Measurements from ENCODE around the gene ICAM4.

ICAM4 gene

DNA sequence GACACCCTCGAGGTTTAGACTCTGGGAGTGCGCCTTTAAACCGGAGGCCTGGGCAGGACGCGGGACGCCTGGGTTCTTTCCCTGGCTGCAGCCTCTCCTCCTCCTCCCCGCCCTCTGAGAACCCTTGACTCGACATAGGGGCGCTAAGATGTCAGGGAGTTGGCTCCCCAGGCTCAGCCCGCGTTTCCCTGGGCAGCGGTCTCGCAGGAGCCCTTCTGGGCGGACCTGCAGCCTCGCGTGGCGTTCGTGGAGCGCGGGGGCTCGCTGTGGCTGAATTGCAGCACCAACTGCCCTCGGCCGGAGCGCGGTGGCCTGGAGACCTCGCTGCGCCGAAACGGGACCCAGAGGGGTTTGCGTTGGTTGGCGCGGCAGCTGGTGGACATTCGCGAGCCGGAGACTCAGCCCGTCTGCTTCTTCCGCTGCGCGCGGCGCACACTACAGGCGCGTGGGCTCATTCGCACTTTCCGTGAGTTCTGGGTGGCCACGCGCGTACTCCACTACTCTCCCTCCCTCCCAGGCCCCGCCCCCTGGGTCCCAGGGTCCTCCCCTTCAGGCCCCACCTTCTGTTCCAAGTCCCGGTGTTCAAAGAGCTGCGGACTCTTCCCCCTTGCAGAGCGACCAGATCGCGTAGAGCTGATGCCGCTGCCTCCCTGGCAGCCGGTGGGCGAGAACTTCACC is 4.3 kb downstream of the ICAM4 start:
- no peaks in the 10 kb centered on the region for H3K27me3 ChIP-seq (ENCODE audit: low read depth)
- H3K4me3 ChIP-seq: peak overlapping the region; percentile 51
- H3K36me3 ChIP-seq (replicated peaks): peaks cover 10% of the 10 kb centered on the region
- peak; percentile 55 to 89 for DNase-seq (ENCODE audit: low spot score in 2 of 2)
- in situ Hi-C loops (cut with MboI; ENCODE audit: low sequenced_read_pairs): no loop called here
- H3K4me1 ChIP-seq: peaks cover 14% of the 10 kb centered on the region
- H3K9me3 ChIP-seq: no peaks in the 10 kb centered on the region

DNA sequence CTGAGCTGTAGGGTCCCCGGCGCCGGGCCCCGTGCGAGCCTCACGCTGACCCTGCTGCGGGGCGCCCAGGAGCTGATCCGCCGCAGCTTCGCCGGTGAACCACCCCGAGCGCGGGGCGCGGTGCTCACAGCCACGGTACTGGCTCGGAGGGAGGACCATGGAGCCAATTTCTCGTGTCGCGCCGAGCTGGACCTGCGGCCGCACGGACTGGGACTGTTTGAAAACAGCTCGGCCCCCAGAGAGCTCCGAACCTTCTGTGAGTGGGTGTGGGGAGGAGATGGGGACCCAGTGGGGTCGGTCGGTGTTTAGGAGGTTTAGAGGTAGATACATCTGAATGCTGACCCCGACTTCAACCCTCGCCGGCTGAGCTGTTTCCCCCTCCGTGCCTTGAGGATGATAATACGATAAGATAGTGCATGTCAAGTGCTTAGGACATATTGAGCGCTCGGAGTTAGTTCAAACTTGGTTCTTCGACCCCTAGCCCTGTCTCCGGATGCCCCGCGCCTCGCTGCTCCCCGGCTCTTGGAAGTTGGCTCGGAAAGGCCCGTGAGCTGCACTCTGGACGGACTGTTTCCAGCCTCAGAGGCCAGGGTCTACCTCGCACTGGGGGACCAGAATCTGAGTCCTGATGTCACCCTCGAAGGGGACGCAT is 4.9 kb downstream of the ICAM4 start:
- DNase-seq (ENCODE audit: low spot score in 2 of 2): no peak
- H3K36me3 ChIP-seq (replicated peaks): peaks cover 10% of the 10 kb centered on the region

DNA sequence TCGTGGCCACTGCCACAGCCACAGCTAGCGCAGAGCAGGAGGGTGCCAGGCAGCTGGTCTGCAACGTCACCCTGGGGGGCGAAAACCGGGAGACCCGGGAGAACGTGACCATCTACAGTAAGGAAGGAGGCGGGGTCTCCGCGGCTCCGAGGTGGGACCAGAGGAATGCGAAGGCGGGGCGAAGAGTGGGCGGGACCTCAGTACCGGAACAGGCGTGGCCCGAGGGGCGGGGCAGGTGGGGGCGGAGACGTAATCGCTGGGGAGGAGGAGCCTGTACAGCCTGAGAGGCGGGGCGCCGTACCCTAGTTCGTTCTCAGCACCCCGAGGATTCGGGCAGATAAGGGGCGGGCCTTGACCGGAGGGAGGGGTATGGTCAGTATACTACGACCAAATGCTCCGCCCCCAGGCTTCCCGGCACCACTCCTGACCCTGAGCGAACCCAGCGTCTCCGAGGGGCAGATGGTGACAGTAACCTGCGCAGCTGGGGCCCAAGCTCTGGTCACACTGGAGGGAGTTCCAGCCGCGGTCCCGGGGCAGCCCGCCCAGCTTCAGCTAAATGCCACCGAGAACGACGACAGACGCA is 5.5 kb downstream of the ICAM4 start:
- Histone ChIP-seq H3K4me3 (peak overlapping the region; percentile 51), H3K27me3 (ENCODE audit: low read depth) (no peaks in the 10 kb centered on the region), H3K9me3 (no peaks in the 10 kb centered on the region), H3K4me1 (peaks cover 14% of the 10 kb centered on the region), H3K36me3 (replicated peaks) (peaks cover 10% of the 10 kb centered on the region)
- DNase-seq (ENCODE audit: low spot score in 2 of 2): peak; percentile 64 to 95
- in situ Hi-C loops (cut with MboI; ENCODE audit: low sequenced_read_pairs): no loop called here

More for the DNA sequence above, 4.9 kb downstream of the ICAM4 start:
- Histone ChIP-seq H3K27me3 (ENCODE audit: low read depth) (no peaks in the 10 kb centered on the region), H3K4me3 (peak overlapping the region; percentile 51), H3K9me3 (no peaks in the 10 kb centered on the region), H3K4me1 (peaks cover 14% of the 10 kb centered on the region)
- in situ Hi-C loops (cut with MboI; ENCODE audit: low sequenced_read_pairs): no loop called here

DNA sequence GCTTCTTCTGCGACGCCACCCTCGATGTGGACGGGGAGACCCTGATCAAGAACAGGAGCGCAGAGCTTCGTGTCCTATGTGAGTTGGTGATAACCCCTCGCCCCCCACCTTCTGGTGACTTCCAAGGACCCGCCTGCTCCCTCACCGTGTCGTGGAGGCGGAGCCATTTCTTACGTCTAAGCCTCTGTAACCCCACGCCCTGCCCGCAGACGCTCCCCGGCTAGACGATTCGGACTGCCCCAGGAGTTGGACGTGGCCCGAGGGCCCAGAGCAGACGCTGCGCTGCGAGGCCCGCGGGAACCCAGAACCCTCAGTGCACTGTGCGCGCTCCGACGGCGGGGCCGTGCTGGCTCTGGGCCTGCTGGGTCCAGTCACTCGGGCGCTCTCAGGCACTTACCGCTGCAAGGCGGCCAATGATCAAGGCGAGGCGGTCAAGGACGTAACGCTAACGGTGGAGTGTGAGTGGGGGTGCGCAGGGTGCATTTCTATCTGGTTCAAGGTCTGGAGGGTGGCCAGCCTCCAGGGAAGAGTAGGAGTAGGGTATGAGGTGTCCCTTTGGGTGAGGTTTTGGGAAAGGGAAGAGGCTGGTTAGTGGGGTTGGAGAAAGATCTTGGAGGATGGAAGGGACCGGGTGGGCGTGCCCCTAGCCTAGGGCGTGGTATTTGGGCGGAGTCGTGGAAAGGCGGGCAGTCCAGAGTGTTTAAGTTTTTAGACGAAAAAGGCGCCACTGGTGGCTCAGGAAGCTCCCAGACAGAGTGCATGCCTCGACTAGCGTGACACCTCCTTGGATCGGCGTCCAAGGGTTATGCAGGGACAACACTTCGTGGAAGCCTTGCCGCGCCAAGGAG is 6.3 kb downstream of the ICAM4 start:
- Histone ChIP-seq H3K9me3 (no peaks in the 10 kb centered on the region), H3K36me3 (replicated peaks) (peaks cover 10% of the 10 kb centered on the region), H3K4me3 (peak overlapping the region; percentile 51), H3K27me3 (ENCODE audit: low read depth) (no peaks in the 10 kb centered on the region), H3K4me1 (peaks cover 14% of the 10 kb centered on the region)
- in situ Hi-C loops (cut with MboI; ENCODE audit: low sequenced_read_pairs): no loop called here
- DNase-seq (ENCODE audit: low spot score in 2 of 2): no peak

DNA sequence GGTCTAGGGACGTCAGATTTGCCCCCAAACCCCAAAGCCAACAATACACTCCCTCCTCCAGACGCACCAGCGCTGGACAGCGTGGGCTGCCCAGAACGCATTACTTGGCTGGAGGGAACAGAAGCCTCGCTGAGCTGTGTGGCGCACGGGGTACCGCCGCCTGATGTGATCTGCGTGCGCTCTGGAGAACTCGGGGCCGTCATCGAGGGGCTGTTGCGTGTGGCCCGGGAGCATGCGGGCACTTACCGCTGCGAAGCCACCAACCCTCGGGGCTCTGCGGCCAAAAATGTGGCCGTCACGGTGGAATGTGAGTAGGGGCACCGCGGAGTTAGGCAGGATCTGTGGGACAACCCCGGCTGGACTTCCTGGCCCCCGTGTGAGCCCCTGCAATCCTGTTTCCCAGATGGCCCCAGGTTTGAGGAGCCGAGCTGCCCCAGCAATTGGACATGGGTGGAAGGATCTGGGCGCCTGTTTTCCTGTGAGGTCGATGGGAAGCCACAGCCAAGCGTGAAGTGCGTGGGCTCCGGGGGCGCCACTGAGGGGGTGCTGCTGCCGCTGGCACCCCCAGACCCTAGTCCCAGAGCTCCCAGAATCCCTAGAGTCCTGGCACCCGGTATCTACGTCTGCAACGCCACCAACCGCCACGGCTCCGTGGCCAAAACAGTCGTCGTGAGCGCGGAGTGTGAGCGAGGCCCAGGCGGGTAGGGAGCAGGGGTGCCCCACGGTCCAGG is 7.0 kb downstream of the ICAM4 start:
- in situ Hi-C loops (cut with MboI; ENCODE audit: low sequenced_read_pairs): no loop called here
- Histone ChIP-seq H3K4me1 (peaks cover 11% of the 10 kb centered on the region), H3K27me3 (ENCODE audit: low read depth) (no peaks in the 10 kb centered on the region), H3K4me3 (no peak overlapping the region), H3K9me3 (no peaks in the 10 kb centered on the region), H3K36me3 (replicated peaks) (peaks cover 10% of the 10 kb centered on the region)
- DNase-seq (ENCODE audit: low spot score in 2 of 2): no peak

DNA sequence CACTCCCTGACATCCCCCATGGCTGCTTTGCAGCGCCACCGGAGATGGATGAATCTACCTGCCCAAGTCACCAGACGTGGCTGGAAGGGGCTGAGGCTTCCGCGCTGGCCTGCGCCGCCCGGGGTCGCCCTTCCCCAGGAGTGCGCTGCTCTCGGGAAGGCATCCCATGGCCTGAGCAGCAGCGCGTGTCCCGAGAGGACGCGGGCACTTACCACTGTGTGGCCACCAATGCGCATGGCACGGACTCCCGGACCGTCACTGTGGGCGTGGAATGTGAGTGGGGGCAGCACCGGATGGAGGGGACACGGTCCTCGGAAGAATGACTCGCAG is 7.6 kb downstream of the ICAM4 start:
- in situ Hi-C loops (cut with MboI; ENCODE audit: low sequenced_read_pairs): no loop called here
- Histone ChIP-seq H3K4me1 (peaks cover 8% of the 10 kb centered on the region), H3K36me3 (replicated peaks) (peaks cover 10% of the 10 kb centered on the region), H3K9me3 (no peaks in the 10 kb centered on the region), H3K4me3 (no peak overlapping the region), H3K27me3 (ENCODE audit: low read depth) (no peaks in the 10 kb centered on the region)
- DNase-seq (ENCODE audit: low spot score in 2 of 2): no peak

DNA sequence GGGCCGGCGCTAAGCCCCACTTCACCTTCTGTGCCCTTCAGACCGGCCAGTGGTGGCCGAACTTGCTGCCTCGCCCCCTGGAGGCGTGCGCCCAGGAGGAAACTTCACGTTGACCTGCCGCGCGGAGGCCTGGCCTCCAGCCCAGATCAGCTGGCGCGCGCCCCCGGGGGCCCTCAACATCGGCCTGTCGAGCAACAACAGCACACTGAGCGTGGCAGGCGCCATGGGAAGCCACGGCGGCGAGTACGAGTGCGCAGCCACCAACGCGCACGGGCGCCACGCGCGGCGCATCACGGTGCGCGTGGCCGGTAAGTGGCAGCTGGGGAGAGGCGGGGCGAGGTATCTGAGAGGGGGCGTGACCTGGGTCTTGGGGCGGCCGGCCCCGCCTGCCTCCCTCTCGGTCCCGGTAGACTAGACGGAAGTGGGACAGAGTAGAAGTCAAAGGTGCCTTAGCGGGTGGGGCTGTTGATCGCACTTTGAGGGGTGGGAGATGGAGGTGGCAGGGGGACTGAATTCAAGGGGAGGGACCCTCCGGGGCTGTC is 8.6 kb downstream of the ICAM4 start:
- Histone ChIP-seq H3K27me3 (ENCODE audit: low read depth) (no peaks in the 10 kb centered on the region), H3K9me3 (no peaks in the 10 kb centered on the region), H3K4me3 (no peak overlapping the region), H3K36me3 (replicated peaks) (peaks cover 10% of the 10 kb centered on the region), H3K4me1 (peaks cover 8% of the 10 kb centered on the region)
- no peak for DNase-seq (ENCODE audit: low spot score in 2 of 2)
- in situ Hi-C loops (cut with MboI; ENCODE audit: low sequenced_read_pairs): no loop called here

DNA sequence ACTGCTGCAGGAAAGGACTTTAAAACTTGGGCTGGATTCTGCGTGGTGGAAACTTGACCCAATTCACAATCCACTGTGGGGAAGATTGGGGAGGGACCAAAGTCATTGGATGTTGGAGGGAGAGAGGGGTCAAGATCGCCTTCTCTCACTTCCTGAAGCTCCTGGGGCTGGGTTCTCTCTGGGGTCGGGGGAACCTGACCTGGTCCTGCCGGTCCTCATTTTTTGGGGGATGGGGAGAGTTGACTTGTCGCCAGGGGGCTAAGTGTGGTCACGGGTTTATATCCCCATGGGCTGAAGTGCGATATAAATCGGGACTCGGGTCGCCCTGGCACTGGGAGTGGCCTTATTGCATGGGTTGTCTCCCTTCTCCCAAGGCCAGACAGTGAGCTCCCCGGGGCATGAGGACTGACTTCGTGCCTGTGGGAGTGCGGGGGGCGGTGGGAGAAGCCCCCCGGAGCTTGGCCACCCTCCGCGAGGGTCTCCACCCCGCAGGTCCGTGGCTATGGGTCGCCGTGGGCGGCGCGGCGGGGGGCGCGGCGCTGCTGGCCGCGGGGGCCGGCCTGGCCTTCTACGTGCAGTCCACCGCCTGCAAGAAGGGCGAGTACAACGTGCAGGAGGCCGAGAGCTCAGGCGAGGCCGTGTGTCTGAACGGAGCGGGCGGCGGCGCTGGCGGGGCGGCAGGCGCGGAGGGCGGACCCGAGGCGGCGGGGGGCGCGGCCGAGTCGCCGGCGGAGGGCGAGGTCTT is 9.3 kb downstream of the ICAM4 start:
- Histone ChIP-seq H3K27me3 (ENCODE audit: low read depth) (no peaks in the 10 kb centered on the region), H3K9me3 (no peaks in the 10 kb centered on the region), H3K36me3 (replicated peaks) (peaks cover 10% of the 10 kb centered on the region), H3K4me3 (no peak overlapping the region), H3K4me1 (peaks cover 4% of the 10 kb centered on the region; the same call in 1 of the 2 replicates)
- DNase-seq (ENCODE audit: low spot score in 2 of 2): no peak
- in situ Hi-C loops (cut with MboI; ENCODE audit: low sequenced_read_pairs): no loop called here

DNA sequence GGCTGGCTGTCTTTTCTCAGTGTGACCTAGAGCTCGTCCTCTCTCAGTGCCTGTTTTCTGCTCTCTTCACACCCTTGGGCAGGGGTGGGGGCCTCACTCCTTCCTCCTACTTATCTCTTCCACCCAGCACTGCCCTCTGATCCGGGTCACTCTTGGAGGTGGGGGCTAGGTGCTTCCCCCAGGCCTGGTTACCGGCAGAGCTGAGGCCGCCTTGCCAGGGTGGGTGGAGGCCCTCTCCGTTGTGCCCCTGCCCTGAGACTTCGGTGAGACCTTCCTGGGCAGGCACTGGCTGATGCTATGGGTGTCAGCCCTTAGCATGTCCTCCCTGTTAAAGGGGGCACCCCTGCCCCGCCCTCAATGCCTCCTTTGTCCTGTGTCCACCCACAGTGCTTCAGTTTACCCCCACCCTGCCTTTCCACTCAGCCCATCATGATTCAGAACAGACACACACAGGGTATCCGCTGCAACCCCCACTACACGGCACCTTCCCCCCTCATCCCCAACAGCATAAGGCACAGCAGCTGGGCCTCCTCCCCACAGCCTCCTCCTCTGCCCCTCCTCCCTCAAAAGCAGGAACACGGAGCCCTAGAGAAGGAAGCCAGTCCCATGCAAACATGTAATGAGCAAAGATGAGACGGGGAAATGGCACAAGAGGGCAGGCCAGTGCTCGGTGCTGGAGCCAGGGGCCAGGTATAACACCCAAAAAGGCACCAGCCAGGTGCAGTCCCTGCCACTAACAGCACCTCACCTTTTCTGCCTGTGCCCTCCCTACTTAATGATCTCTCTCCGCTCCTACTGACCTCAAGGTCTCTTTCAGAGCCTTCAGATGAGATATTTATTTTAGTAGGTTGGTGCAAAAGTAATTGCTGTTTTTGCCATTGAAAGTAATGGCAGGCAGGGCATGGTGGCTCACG is 13.0 kb downstream of the ICAM4 start:
- no peaks in the 10 kb centered on the region for H3K27me3 ChIP-seq (ENCODE audit: low read depth)
- H3K36me3 ChIP-seq (replicated peaks): no peaks in the 10 kb centered on the region; the same call in 1 of the 2 replicates
- DNase-seq (ENCODE audit: low spot score in 2 of 2): no peak
- in situ Hi-C loops (cut with MboI; ENCODE audit: low sequenced_read_pairs): no loop called here
- H3K4me3 ChIP-seq: no peak overlapping the region
- H3K9me3 ChIP-seq: no peaks in the 10 kb centered on the region
- no peaks in the 10 kb centered on the region for H3K4me1 ChIP-seq

DNA sequence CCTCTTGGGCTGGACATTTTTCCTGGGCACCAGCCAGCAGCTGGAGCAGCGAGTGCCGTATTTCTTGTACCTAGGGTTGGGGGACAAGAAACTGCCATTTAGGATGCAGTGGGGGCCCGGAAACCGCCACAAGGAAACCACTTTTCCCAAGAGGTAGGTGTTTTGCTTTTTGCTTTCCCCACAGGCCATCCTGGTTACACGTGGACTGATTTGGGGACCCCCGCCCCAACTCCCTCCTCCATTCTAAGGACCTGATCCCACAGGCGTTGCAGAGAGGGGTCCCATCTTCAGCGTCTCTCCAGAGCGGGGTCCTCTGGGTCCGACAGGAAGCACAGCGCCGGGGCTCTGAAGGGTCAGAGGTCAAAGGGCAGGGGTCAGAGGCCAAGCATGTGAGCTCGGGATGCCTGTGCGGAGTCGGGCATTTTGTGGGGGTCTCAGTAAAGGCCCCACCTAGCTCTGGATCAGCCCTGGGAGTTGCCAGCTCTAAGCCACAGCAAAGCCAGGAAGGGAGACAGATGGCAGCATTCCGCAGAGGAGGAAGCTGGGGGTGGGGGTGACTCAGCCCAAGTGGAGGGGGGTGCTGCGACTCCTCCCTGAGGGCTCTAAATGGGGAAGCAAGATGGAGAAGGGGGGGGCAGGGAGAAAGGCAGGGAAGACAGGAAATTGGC is 18.5 kb downstream of the ICAM4 start:
- DNase-seq (ENCODE audit: low spot score in 2 of 2): no peak
- in situ Hi-C loops (cut with MboI; ENCODE audit: low sequenced_read_pairs): no loop called here
- Histone ChIP-seq H3K36me3 (replicated peaks) (no peaks in the 10 kb centered on the region), H3K27me3 (ENCODE audit: low read depth) (no peaks in the 10 kb centered on the region), H3K9me3 (no peaks in the 10 kb centered on the region), H3K4me3 (no peak overlapping the region), H3K4me1 (no peaks in the 10 kb centered on the region)

DNA sequence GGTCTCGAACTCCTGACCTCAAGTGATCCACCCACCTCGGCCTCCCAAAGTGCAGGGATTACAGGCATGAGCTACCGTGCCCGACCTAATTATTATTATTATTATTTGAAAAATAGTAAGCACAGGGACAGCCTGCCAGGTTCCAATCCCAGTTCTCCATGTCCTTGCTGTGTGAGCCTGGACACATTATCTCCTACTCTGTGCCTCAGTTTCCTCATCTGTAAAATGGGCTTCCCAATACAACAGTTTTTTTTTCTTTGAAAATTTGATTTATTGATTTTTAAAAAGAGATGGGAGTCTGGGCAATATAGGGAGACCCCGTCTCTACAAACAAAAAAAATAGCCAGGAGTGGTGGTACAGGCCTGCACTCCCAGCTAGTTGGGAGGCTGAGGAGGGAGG is 19.6 kb downstream of the ICAM4 start:
- in situ Hi-C loops (cut with MboI; ENCODE audit: low sequenced_read_pairs): no loop called here
- Histone ChIP-seq H3K4me3 (no peak overlapping the region), H3K27me3 (ENCODE audit: low read depth) (no peaks in the 10 kb centered on the region), H3K9me3 (no peaks in the 10 kb centered on the region), H3K4me1 (no peaks in the 10 kb centered on the region), H3K36me3 (replicated peaks) (no peaks in the 10 kb centered on the region)
- DNase-seq (ENCODE audit: low spot score in 2 of 2): no peak

All from HAP-1 (cell line).